Measurements from ENCODE around the gene HIRA. TPM values are rescaled to one million over a fixed set of nuclear protein-coding genes. Genes with fewer than 3 reads are reported as not detected.

HIRA gene
- total and polyA plus RNA-seq, 2 of the 8 experiments (the other 6 are each of a cell fraction or from before 2014, with no cell fraction given): 34.9 to 67.2 TPM

DNA sequence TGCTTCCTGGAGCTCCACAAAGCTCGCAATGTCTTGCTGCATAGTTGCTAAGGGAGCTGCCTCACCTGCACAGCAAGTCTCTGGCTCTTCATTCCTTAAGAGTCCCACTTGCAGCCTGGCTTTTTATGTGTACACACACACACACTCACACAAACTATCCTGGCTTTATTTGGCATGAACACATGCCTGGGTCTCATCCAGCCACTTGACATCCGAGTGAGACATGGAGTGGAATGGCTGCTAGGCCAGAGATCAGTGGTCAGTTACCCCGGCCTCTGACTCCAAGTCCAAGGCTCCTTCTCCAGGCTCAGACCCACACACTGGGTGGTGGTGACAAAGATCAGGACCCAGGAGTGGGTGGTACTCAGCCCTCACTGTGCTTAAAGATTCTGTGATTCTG lies 102.1 kb downstream of the HIRA start (continued):
- no peak for TF ChIP-seq SIN3A (conservative IDR thresholded peaks at IDR 0.05 in 1 of 2, IDR thresholded peaks at IDR 0.05 in 1 of 2; ENCODE audit: low read depth in 1 of 2, low read length in 2 of 2)
- no peak for TF ChIP-seq HDAC6 (IDR thresholded peaks at IDR 0.05; ENCODE audit: low read depth, low read length)
